Ovary (tissue), 10 donors: Measurements from ENCODE around the gene ANGPTL3. TPM values are rescaled to one million over a fixed set of nuclear protein-coding genes. Genes with fewer than 3 reads are reported as not detected.
"Not testable (repeated sequence)": the region's sequence is repeated elsewhere in the genome, so short reads cannot be mapped to it uniquely, and the experiment has no call there.

Experiments used
- DNase-seq, 5 donors: peaks; one replicate each; pipeline ENCODE4 v3.0.0-alpha.2; 2019 to 2020
- H3K27ac ChIP-seq, 2 donors: fragments of 200-600 bp; one replicate each; pipeline versions ENCODE4 v1.5.1 to v1.8.0; 2019 to 2022
- H3K27me3 ChIP-seq: fragments of 200-600 bp; one replicate; pipeline ENCODE4 v1.8.0; 2022
- H3K36me3 ChIP-seq: fragments of 200-600 bp; sonication (generic); one replicate; pipeline ENCODE4 v1.5.1; 2019
- H3K4me1 ChIP-seq: one replicate; pipeline ENCODE4 v1.8.1; 2013; ENCODE audit warnings: mild to moderate bottlenecking, moderate library complexity; ENCODE audit not compliant: insufficient read depth
- H3K4me3 ChIP-seq: fragments of 200-600 bp; sonication (generic); one replicate; pipeline ENCODE4 v1.5.1; 2017
- H3K9me3 ChIP-seq, 2 donors: fragments of 200-600 bp in 1 of 2; sonication (generic) in 1 of 2; one replicate each; pipeline versions ENCODE4 v1.5.1 to v1.8.1; 2013 to 2019; ENCODE audit warnings: mild to moderate bottlenecking in 1 of 2, moderate library complexity in 1 of 2
- CTCF ChIP-seq, 3 donors: fragments of 450-650 bp in 2 of 3; fragments of 200-600 bp in 1 of 3; IDR thresholded peaks; one replicate each; pipeline versions ENCODE4 v1.5.1 to v1.8.0; 2016 to 2022; ENCODE audit warnings: antibody characterized with exemption in 3 of 3, mild to moderate bottlenecking in 1 of 3
- EP300 ChIP-seq: sonication (generic); formaldehyde crosslinking; IDR thresholded peaks from one replicate; pipeline ENCODE4 v1.6.1; 2017; ENCODE audit warnings: antibody characterized with exemption
- POLR2A ChIP-seq: fragments of 450-650 bp; IDR thresholded peaks from one replicate; pipeline ENCODE4 v1.6.1; 2017; ENCODE audit warnings: antibody characterized with exemption, mild to moderate bottlenecking, moderate library complexity
- WGBS, 3 donors: extraction: QIAGEN DNeasy Blood & Tissue Kit in 1 of 3; methylation state at CpG; one replicate each; pipeline versions ENCODE4 v1.1.5 to v1.1.7; 2013 to 2017; 5-methylcytosine and 5-hydroxymethylcytosine counted together
- intact Hi-C, 4 donors: fragments of 100-400 bp; cut with DNase I; formaldehyde crosslinking; loops; one replicate each; pipeline versions ENCODE4 v1.11.0 to v1.15.1; 2022 to 2023
- long read RNA-seq, 3 donors: library from polyadenylated mRNA in 2 of 3; unstranded in 2 of 3; transcript quantifications; one replicate each; pipeline ENCODE4 v2.0.0 and lab custom pipeline, GENCODE V29; 2021 to 2026
- polyA plus RNA-seq, 2 donors: library from polyadenylated mRNA; stranded (reverse); fragments of 200-250 nt in 1 of 2; fragments of 350-450 nt in 1 of 2; fragmentation: Illumina TruSeq in 1 of 2; extraction: RNeasy Lipid Tissue Mini Kit (QIAGEN cat#74804) in 1 of 2; gene quantifications; one replicate each; pipeline ENCODE4 v1.2.3, GENCODE V29; 2013 to 2014
- total RNA-seq, 7 donors: library from RNA; depleted of rRNA in 2 of 7; stranded (reverse); fragments of >200 nt in 2 of 7; fragmentation: NEBNext Ultra II Directional in 3 of 7; extraction: Animal tissue kit (Norgen Biotek cat#: 25700) in 3 of 7; gene quantifications; one replicate each; pipeline versions ENCODE4 v1.1.0 to v1.2.4, GENCODE V29; 2016 to 2023
- donor health status: DM: no; HTN: no; CAD: no; lungs with moderate emphysema.
- donor health status: DM: no; HTN: no; CAD: no.
- donor health status: Bipolar disorder and iron deficiency.
- donor health status: DM: yes; HTN: yes; CAD: no.
- donor health status: DM: no; HTN: no; CAD: no.
- donor health status: DM: yes; HTN: yes; CAD: no.

ANGPTL3 gene
- total RNA-seq: under 1 TPM in 2 of 7 donors, not detected in 5; 0.12 to 0.13 TPM
- polyA plus RNA-seq: not detected
- long read RNA-seq, donor 1: 0 reads
- long read RNA-seq, donor 2: 0 reads
- long read RNA-seq, donor 3: 0 reads

GRCh38 chr1:62597281-62597680, at the start of gene ANGPTL3:
Gene ANGPTL3, plus strand, starts transcription at chr1:62597520. Its CDS starts 47 bp downstream, at chr1:62597567.
- Histone ChIP-seq H3K27me3 (no peaks in the 10 kb centered on the region), H3K4me3 (no peak within 1 kb of the TSS), H3K4me1 (peaks cover 1% of the 10 kb centered on the region), H3K9me3 (no peaks in the 10 kb centered on the region), H3K27ac (no peak within 1 kb of the TSS), H3K36me3 (no peaks in the 10 kb centered on the region)
- WGBS, 3 donors: 83 to 84% (median 84%) methylated on average over 3 of the region's 3 CpGs
- TF ChIP-seq CTCF (IDR thresholded peaks at IDR 0.05) (no peak), EP300 (no peak), POLR2A (no peak)
- DNase-seq: no peak
- intact Hi-C loops: no loop called here

- H3K4me3 ChIP-seq: no peak overlapping the region
- no peak overlapping the region for H3K27ac ChIP-seq
- intact Hi-C loops: no loop called here
- no peaks in the 10 kb centered on the region for H3K4me1 ChIP-seq
- no peak for TF ChIP-seq EP300
- no peak for TF ChIP-seq CTCF (IDR thresholded peaks at IDR 0.05)
- H3K36me3 ChIP-seq: no peaks in the 10 kb centered on the region
- WGBS, 3 donors: 94 to 98% (median 96%) methylated on average over 2 of the region's 2 CpGs
- H3K27me3 ChIP-seq: peaks cover 2% of the 10 kb centered on the region
- no peak for DNase-seq
- H3K9me3 ChIP-seq: no peaks in the 10 kb centered on the region
These were observed 36.0 kb upstream of the ANGPTL3 start for GRCh38 chr1:62561306-62561705.

- intact Hi-C loops, H3K27me3 ChIP-seq, H3K36me3 ChIP-seq, H3K27ac ChIP-seq, H3K4me1 ChIP-seq, DNase-seq, H3K4me3 ChIP-seq, H3K9me3 ChIP-seq: not testable (repeated sequence)
- 97 to 100% (median 98%) methylated on average over 1 of the region's 1 CpG for WGBS, 3 donors
These were observed 30.1 kb upstream of the ANGPTL3 start for GRCh38 chr1:62567182-62567581.

GRCh38 chr1:62567926-62568325, 29.4 kb upstream of the ANGPTL3 start:
- H3K27ac ChIP-seq, H3K4me3 ChIP-seq, H3K4me1 ChIP-seq, H3K27me3 ChIP-seq, H3K36me3 ChIP-seq, intact Hi-C loops, H3K9me3 ChIP-seq, DNase-seq: not testable (repeated sequence)
- 75 to 92% (median 88%) methylated on average over 1 of the region's 1 CpG for WGBS, 3 donors

- H3K27me3 ChIP-seq, H3K4me3 ChIP-seq, H3K9me3 ChIP-seq, H3K27ac ChIP-seq, intact Hi-C loops, DNase-seq, H3K4me1 ChIP-seq, H3K36me3 ChIP-seq: not testable (repeated sequence)
- WGBS, 3 donors: 93 to 96% (median 96%) methylated on average over 4 of the region's 4 CpGs
These were observed 25.8 kb upstream of the ANGPTL3 start for GRCh38 chr1:62571517-62571916.

- no peak for DNase-seq
- TF ChIP-seq EP300 (no peak), POLR2A (no peak), CTCF (IDR thresholded peaks at IDR 0.05) (no peak)
- Histone ChIP-seq H3K9me3 (no peaks in the 10 kb centered on the region), H3K27ac (no peak overlapping the region), H3K4me1 (no peaks in the 10 kb centered on the region), H3K4me3 (no peak overlapping the region), H3K36me3 (no peaks in the 10 kb centered on the region), H3K27me3 (no peaks in the 10 kb centered on the region)
- intact Hi-C loops: no loop called here
These were observed 24.8 kb upstream of the ANGPTL3 start for GRCh38 chr1:62572476-62572875.
